ENCODE measurements around the gene SEMA4D.

The SEMA4D gene

GRCh38 chr9:89448381-89448780, 49.5 kb downstream of the SEMA4D start:
- H3K4me3 ChIP-seq (ENCODE audit: low read length) = no peak overlapping the region
- TF ChIP-seq ZNF274 (IDR thresholded peaks at IDR 0.05; ENCODE audit: low read depth, low read length) = no peak

GRCh38 chr9:89447416-89447815, 50.5 kb downstream of the SEMA4D start:
- TF ChIP-seq ZNF274 (IDR thresholded peaks at IDR 0.05; ENCODE audit: low read depth, low read length) = no peak

GRCh38 chr9:89446961-89447310, 51.0 kb downstream of the SEMA4D start:
- TF ChIP-seq ZNF274 (IDR thresholded peaks at IDR 0.05; ENCODE audit: low read depth, low read length) = no peak

More at GRCh38 chr9:89447416-89447815, 50.5 kb downstream of the SEMA4D start:
- H3K4me3 ChIP-seq (ENCODE audit: low read length) = no peak overlapping the region

GRCh38 chr9:89446261-89446960, 51.5 kb downstream of the SEMA4D start:
- no peak for TF ChIP-seq ZNF274 (IDR thresholded peaks at IDR 0.05; ENCODE audit: low read depth, low read length)
- H3K4me3 ChIP-seq (ENCODE audit: low read length) = no peak overlapping the region

More at GRCh38 chr9:89446961-89447310, 51.0 kb downstream of the SEMA4D start:
- no peak overlapping the region for H3K4me3 ChIP-seq (ENCODE audit: low read length)

- no peak for TF ChIP-seq ZNF274 (IDR thresholded peaks at IDR 0.05; ENCODE audit: low read depth, low read length)
These were observed 52.1 kb downstream of the SEMA4D start for GRCh38 chr9:89445801-89446251.

GRCh38 chr9:89444925-89445765, 52.8 kb downstream of the SEMA4D start:
- no peak for TF ChIP-seq ZNF274 (IDR thresholded peaks at IDR 0.05; ENCODE audit: low read depth, low read length)
- no peak overlapping the region for H3K4me3 ChIP-seq (ENCODE audit: low read length)

More at GRCh38 chr9:89445801-89446251, 52.1 kb downstream of the SEMA4D start:
- no peak overlapping the region for H3K4me3 ChIP-seq (ENCODE audit: low read length)

- TF ChIP-seq ZNF274 (IDR thresholded peaks at IDR 0.05; ENCODE audit: low read depth, low read length) = no peak
- H3K4me3 ChIP-seq (ENCODE audit: low read length) = no peak overlapping the region
These were observed 53.6 kb downstream of the SEMA4D start for GRCh38 chr9:89444274-89444673.

GRCh38 chr9:89442981-89443814, 54.7 kb downstream of the SEMA4D start:
- TF ChIP-seq ZNF274 (IDR thresholded peaks at IDR 0.05; ENCODE audit: low read depth, low read length) = no peak
- H3K4me3 ChIP-seq (ENCODE audit: low read length) = no peak overlapping the region; the same call in 1 of the 2 replicates

- TF ChIP-seq ZNF274 (IDR thresholded peaks at IDR 0.05; ENCODE audit: low read depth, low read length) = no peak
- no peak overlapping the region; the same call in 1 of the 2 replicates for H3K4me3 ChIP-seq (ENCODE audit: low read length)
These were observed 55.4 kb downstream of the SEMA4D start for GRCh38 chr9:89442501-89442978.

- H3K4me3 ChIP-seq (ENCODE audit: low read length) = no peak overlapping the region; the same call in 1 of the 2 replicates
- no peak for TF ChIP-seq ZNF274 (IDR thresholded peaks at IDR 0.05; ENCODE audit: low read depth, low read length)
These were observed 55.9 kb downstream of the SEMA4D start for GRCh38 chr9:89441986-89442385.

- TF ChIP-seq ZNF274 (IDR thresholded peaks at IDR 0.05; ENCODE audit: low read depth, low read length) = no peak
- no peak overlapping the region for H3K4me3 ChIP-seq (ENCODE audit: low read length)
These were observed 56.3 kb downstream of the SEMA4D start for GRCh38 chr9:89441655-89441970.

GRCh38 chr9:89440951-89441654, 56.8 kb downstream of the SEMA4D start:
- no peak overlapping the region for H3K4me3 ChIP-seq (ENCODE audit: low read length)
- no peak for TF ChIP-seq ZNF274 (IDR thresholded peaks at IDR 0.05; ENCODE audit: low read depth, low read length)

GRCh38 chr9:89440548-89440947, 57.4 kb downstream of the SEMA4D start:
- TF ChIP-seq ZNF274 (IDR thresholded peaks at IDR 0.05; ENCODE audit: low read depth, low read length) = no peak
- H3K4me3 ChIP-seq (ENCODE audit: low read length) = no peak overlapping the region
